HCT116 (cell line): ENCODE data around the gene ESRRA. TPM values are rescaled to one million over a fixed set of nuclear protein-coding genes. Genes with fewer than 3 reads are reported as not detected.

Source experiments
- ATAC-seq: fragments of 200-7000 bp; cut with Tn5 transposase; 2 replicates; pipeline ENCODE4 v1.9.1; 2020; ENCODE audit warnings: mild to moderate bottlenecking, moderate library complexity
- BruUV-seq: library from RNA; stranded (reverse); fragments of 400-500 nt; replicated peaks from 2 replicates; lab custom pipeline; 2021; lab: Mats Ljungman, UMichigan
- CTCF ChIA-PET: fragments of 300-600 bp; sonication (Branson Sonifier 250); formaldehyde crosslinking; loops from one replicate; lab custom pipeline; 2021; ENCODE audit warnings: antibody characterized with exemption; lab: Charles Lee
- POLR2A ChIA-PET: fragments of 300-600, 350-600 bp; sonication (Branson Sonifier 250); formaldehyde crosslinking; loops from one replicate; lab custom pipeline; 2021; ENCODE audit warnings: antibody characterized with exemption; lab: Charles Lee
- RAD21 ChIA-PET, 2 experiments: fragments of 300-600 bp; sonication (Branson Sonifier 250); formaldehyde crosslinking; loops; one replicate each; lab custom pipeline; 2023; ENCODE audit warnings: low total read pairs in 2 of 2; ENCODE audit not compliant: uncharacterized antibody in 2 of 2, unreplicated experiment in 2 of 2, low non-redundant PET in 1 of 2; lab: Charles Lee
- DNase-seq: peaks from one replicate; pipeline ENCODE4 v3.0.0-alpha.2; 2010; ENCODE audit warnings: low read depth, low spot score
- H2AFZ ChIP-seq: fragments of 200-600 bp; shearing (Covaris generic), sonication (generic); 2 replicates; pipeline ENCODE4 v1.6.1; 2017; ENCODE audit warnings: low read depth, mixed run types, mixed read lengths, antibody characterized with exemption, low read length; ENCODE audit not compliant: poor library complexity, severe bottlenecking
- H3K27ac ChIP-seq: 2 replicates; pipeline ENCODE4 v1.5.1; 2012; ENCODE audit warnings: low read depth, low read length
- H3K27me3 ChIP-seq: fragments of 200-600 bp; sonication (generic); 2 replicates; pipeline ENCODE4 v1.6.1; 2016; ENCODE audit warnings: mixed run types, low read length, mixed read lengths; ENCODE audit not compliant: insufficient read depth
- H3K36me3 ChIP-seq, 2 experiments: fragments of 200-500 bp in 1 of 2; fragments of 200-600 bp in 1 of 2; sonication (Bioruptor generic) in 1 of 2; sonication (generic) in 1 of 2; 2 replicates each; pipeline versions ENCODE4 v1.5.1 to v1.6.1; 2014 to 2016; ENCODE audit warnings: low read length in 2 of 2, inconsistent platforms in 1 of 2, mixed read lengths in 1 of 2, mixed run types in 1 of 2; ENCODE audit not compliant: insufficient read depth in 2 of 2, control insufficient read depth in 1 of 2
- H3K4me1 ChIP-seq, 2 experiments: fragments of 200-600 bp in 1 of 2; sonication (generic) in 1 of 2; 2 replicates each; pipeline versions ENCODE4 v1.5.1 to v1.6.1; 2012 to 2017; ENCODE audit warnings: low read length in 2 of 2, inconsistent platforms in 1 of 2, mild to moderate bottlenecking in 1 of 2, mixed read lengths in 1 of 2, mixed run types in 1 of 2, moderate library complexity in 1 of 2; ENCODE audit not compliant: insufficient read depth in 2 of 2, control insufficient read depth in 1 of 2
- H3K4me2 ChIP-seq: fragments of 200-600 bp; sonication (generic); 2 replicates; pipeline ENCODE4 v1.6.1; 2017; ENCODE audit warnings: mixed run types, low read length, mixed read lengths
- H3K4me3 ChIP-seq, 2 experiments: fragments of 200-600 bp in 1 of 2; sonication (generic) in 1 of 2; replicated peaks in 1 of 2; 2 replicates each; pipeline ENCODE4 v1.5.1; 2011 to 2016; ENCODE audit warnings: low read length in 2 of 2, control low read depth in 1 of 2, low read depth in 1 of 2, mild to moderate bottlenecking in 1 of 2, mixed read lengths in 1 of 2, mixed run types in 1 of 2
- H3K79me2 ChIP-seq: fragments of 200-600 bp; sonication (generic); 2 replicates; pipeline ENCODE4 v1.6.1; 2017; ENCODE audit warnings: mild to moderate bottlenecking, mixed run types, low read length, moderate library complexity, mixed read lengths; ENCODE audit not compliant: insufficient read depth
- H3K9ac ChIP-seq: fragments of 200-600 bp; sonication (generic); 2 replicates; pipeline ENCODE4 v1.6.1; 2016; ENCODE audit warnings: low read length, mixed read lengths
- H3K9me2 ChIP-seq: fragments of 200-600 bp; sonication (generic), shearing (Covaris generic); 2 replicates; pipeline ENCODE4 v1.6.1; 2017; ENCODE audit warnings: mixed run types, mild to moderate bottlenecking, moderate library complexity; ENCODE audit not compliant: insufficient read depth
- H3K9me3 ChIP-seq, 2 experiments: fragments of 200-500 bp in 1 of 2; fragments of 200-600 bp in 1 of 2; sonication (Bioruptor generic) in 1 of 2; sonication (generic) in 1 of 2; 2 replicates each; pipeline ENCODE4 v1.6.1; 2014 to 2017; ENCODE audit warnings: low read length in 2 of 2, mixed read lengths in 2 of 2, inconsistent platforms in 1 of 2, low read depth in 1 of 2, mild to moderate bottlenecking in 1 of 2, mixed run types in 1 of 2, moderate library complexity in 1 of 2; ENCODE audit not compliant: control insufficient read depth in 1 of 2, insufficient read depth in 1 of 2
- H4K20me1 ChIP-seq: fragments of 200-600 bp; sonication (generic), shearing (Covaris generic); 2 replicates; pipeline ENCODE4 v1.6.1; 2017; ENCODE audit warnings: mixed run types, mild to moderate bottlenecking, moderate library complexity; ENCODE audit not compliant: insufficient read depth
- ATF3 ChIP-seq: IDR thresholded peaks from 2 replicates; pipeline ENCODE4 v1.6.1; 2012
- CBX3 ChIP-seq: IDR thresholded peaks from 2 replicates; pipeline ENCODE4 v1.6.1; 2012; ENCODE audit warnings: low read depth
- CEBPB ChIP-seq: IDR thresholded peaks from 2 replicates; pipeline ENCODE4 v1.6.1; 2012; ENCODE audit warnings: low read depth
- CTCF ChIP-seq, 3 experiments: fragments of 200-600 bp in 1 of 3; sonication (generic) in 1 of 3; IDR thresholded peaks in 2 of 3; conservative IDR thresholded peaks in 1 of 3; 2 replicates each; pipeline ENCODE4 v1.5.1; 2012 to 2017; ENCODE audit warnings: low read depth in 2 of 3, low read length in 2 of 3, antibody characterized with exemption in 1 of 3, borderline replicate concordance in 1 of 3, control low read depth in 1 of 3, mild to moderate bottlenecking in 1 of 3, mixed read lengths in 1 of 3, mixed run types in 1 of 3, moderate library complexity in 1 of 3; ENCODE audit not compliant: insufficient read depth in 1 of 3
- EGR1 ChIP-seq: IDR thresholded peaks from 2 replicates; pipeline ENCODE4 v1.6.1; 2012; ENCODE audit warnings: low read depth
- EZH2 ChIP-seq: fragments of 200-600 bp; sonication (generic); IDR thresholded peaks from 2 replicates; pipeline ENCODE4 v1.6.1; 2017; ENCODE audit warnings: antibody characterized with exemption, mixed run types
- EZH2phosphoT487 ChIP-seq: fragments of 200-600 bp; IDR thresholded peaks from 2 replicates; pipeline ENCODE4 v1.6.1; 2018; ENCODE audit warnings: antibody characterized with exemption, borderline replicate concordance
- FOSL1 ChIP-seq: IDR thresholded peaks from 2 replicates; pipeline ENCODE4 v1.6.1; 2012; ENCODE audit warnings: low read depth
- JUND ChIP-seq: IDR thresholded peaks from 2 replicates; pipeline ENCODE4 v1.6.1; 2012
- POLR2A ChIP-seq: IDR thresholded peaks from 2 replicates; pipeline ENCODE4 v1.7.0; 2011; ENCODE audit warnings: borderline replicate concordance; ENCODE audit not compliant: insufficient read depth, insufficient read length; ENCODE audit errors: extremely low read depth
- POLR2AphosphoS5 ChIP-seq: IDR thresholded peaks from 2 replicates; pipeline ENCODE4 v1.6.1; 2011; ENCODE audit warnings: mild to moderate bottlenecking, low read depth, low read length, moderate library complexity
- RAD21 ChIP-seq: IDR thresholded peaks from 2 replicates; pipeline ENCODE4 v1.6.1; 2012; ENCODE audit warnings: low read depth, mild to moderate bottlenecking
- SIN3A ChIP-seq: IDR thresholded peaks from 2 replicates; pipeline ENCODE4 v1.6.1; 2012; ENCODE audit warnings: low read depth
- SP1 ChIP-seq: IDR thresholded peaks from 2 replicates; pipeline ENCODE4 v1.6.1; 2012; ENCODE audit warnings: low read depth
- SRF ChIP-seq: IDR thresholded peaks from 2 replicates; pipeline ENCODE4 v1.6.1; 2012; ENCODE audit warnings: low read depth
- ZFX ChIP-seq: fragments of 450-650 bp; IDR thresholded peaks from 2 replicates; pipeline ENCODE4 v1.6.1; 2017
- intact Hi-C: fragments of 100-400 bp; cut with micrococcal nuclease; formaldehyde crosslinking; loops from 2 replicates; pipeline ENCODE4 v1.10.0; 2022
- total RNA-seq: library from RNA; stranded (reverse); gene quantifications from one replicate; pipeline ENCODE4 v1.2.1, GENCODE V29; 2021; ENCODE audit not compliant: unreplicated experiment

Gene ESRRA
- total RNA-seq, 1 experiment from 2014 or later = 62.7 TPM

DNA sequence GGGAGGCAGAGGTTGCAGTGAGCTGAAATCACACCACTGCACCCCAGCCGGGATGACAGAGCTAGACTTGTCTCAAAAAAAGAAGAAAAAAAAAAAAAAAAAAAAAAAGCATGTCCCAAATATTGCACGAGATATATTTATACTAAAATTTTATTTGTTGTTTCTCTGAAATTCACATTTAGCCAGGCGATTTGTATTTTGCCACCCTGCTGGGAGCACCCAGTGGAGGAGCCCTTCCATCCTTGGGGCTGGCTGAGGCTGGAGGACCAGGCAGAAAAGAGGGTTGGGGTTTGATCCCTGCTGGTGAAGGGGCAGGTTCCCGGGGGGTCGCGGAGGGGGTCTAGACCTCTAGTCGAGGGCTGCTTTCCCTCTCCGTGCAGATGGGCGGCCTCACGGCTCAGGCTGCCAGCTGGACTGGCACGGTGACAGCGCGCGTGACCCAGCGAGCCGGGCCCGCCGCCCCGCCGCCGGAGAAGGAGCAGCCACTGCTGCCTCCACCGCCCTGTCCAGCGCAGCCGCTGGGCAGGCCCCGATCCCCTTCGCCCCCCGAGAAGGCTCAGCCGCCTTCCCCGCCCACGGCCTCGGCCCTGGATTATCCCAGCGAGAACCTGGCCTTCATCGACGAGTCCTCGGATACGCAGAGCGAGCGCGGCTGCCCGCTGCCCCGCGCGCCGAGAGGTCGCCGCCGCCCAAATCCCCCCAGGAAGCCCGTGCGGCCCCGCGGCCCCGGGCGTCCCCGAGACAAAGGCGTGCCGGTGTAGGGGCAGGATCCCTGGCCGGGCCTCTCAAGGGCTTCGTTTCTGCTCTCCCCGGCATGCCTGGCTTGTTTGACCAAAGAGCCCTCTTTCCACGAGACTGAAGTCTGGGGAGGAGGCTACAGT, 6.1 kb upstream of the ESRRA start:
- no peaks in the 10 kb centered on the region for H3K36me3 ChIP-seq
- ChIA-PET CTCF (no interaction called here), RAD21 (no interaction called here), POLR2A (no interaction called here)
- no peak for TF ChIP-seq JUND
- TF ChIP-seq SIN3A = no peak
- no peak for TF ChIP-seq EZH2phosphoT487
- TF ChIP-seq SP1 = no peak
- no peak for TF ChIP-seq EGR1
- H4K20me1 ChIP-seq = no peaks in the 10 kb centered on the region
- ATAC-seq (no peak), DNase-seq (no peak)
- H3K79me2 ChIP-seq = no peaks in the 10 kb centered on the region
- H3K27me3 ChIP-seq = no peaks in the 10 kb centered on the region
- no peak overlapping the region for H3K27ac ChIP-seq
- H2AFZ ChIP-seq = no peak overlapping the region
- H3K9me2 ChIP-seq = no peaks in the 10 kb centered on the region
- H3K4me3 ChIP-seq = no peak overlapping the region
- BruUV-seq = no TSS peak
- H3K9ac ChIP-seq = no peak overlapping the region
- no peaks in the 10 kb centered on the region for H3K9me3 ChIP-seq
- intact Hi-C loops = no loop called here
- H3K4me1 ChIP-seq = peaks cover 6 to 40% of the 10 kb centered on the region in 2 experiments; a peak in 3 of 4 replicates
- no peak overlapping the region for H3K4me2 ChIP-seq

DNA sequence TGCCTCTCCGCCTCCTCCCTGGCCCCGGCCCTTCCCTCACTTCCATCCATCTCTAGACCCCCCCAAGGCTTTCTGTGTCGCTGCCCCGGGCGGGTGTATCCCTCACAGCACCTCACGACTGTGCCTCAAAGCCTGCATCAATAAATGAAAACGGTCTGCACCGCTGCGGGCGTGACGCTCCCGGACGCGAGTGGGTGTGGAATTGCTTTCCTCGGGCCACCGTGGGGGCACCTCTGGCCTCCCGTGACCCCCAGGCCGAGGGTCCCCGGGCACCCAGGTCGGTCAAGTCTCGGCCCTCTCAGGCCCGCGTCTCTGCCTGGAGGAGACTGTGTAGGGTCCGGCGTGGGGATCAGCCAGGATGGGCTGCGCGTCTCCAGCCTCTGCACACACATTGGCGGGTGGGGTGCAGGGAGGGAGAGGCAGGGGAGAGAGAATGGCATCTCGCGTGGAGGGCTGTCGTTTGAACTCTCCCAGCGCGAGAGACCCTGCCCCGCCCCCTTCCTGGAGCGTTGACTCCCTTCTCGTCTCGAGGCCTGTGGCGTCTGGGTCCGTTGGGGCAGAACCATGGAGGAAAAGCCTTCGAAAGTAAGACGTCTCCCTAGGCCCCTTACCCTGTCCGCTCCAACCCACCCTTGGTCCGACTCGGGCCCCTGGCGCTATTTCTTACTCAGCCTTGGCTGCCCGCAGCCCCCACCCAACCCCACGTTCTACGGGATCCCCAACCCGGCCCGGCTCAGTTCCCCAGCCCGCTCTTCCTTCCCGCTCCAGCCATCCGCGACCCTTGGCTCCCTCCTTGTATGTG, 5.3 kb upstream of the ESRRA start, which contains the start of gene CATSPERZ:
CATSPERZ (plus strand) TSS at position 512 of the 802 bp plus-strand sequence; CDS start at position 565, 53 bp downstream.
- no TSS peak for BruUV-seq
- Histone ChIP-seq H3K4me1 (peaks cover 6 to 45% of the 10 kb centered on the region in 2 experiments; a peak in 3 of 4 replicates), H3K4me3 (peak within 1 kb of the TSS; percentile 41 to 54), H2AFZ (peak within 1 kb of the TSS; percentile 86), H3K9me2 (no peaks in the 10 kb centered on the region), H3K4me2 (peak within 1 kb of the TSS; percentile 86), H3K9me3 (no peaks in the 10 kb centered on the region), H3K27ac (peak within 1 kb of the TSS; percentile 2; the same call in 1 of the 2 replicates), H3K79me2 (no peaks in the 10 kb centered on the region), H3K27me3 (no peaks in the 10 kb centered on the region), H3K36me3 (no peaks in the 10 kb centered on the region), H4K20me1 (no peaks in the 10 kb centered on the region), H3K9ac (peak within 1 kb of the TSS; percentile 66)
- no peak for ATAC-seq
- intact Hi-C loops = loop anchor here (5.0 kb wide), 1 partner anchor 113 kb away; the partner anchor contains the start of gene STIP1
- ChIA-PET POLR2A (interaction anchor here (1.0 to 2.5 kb wide), 7 partner anchors 13 to 59 kb away, joined by 3 to 9 read pairs (median 4); partner anchors contain the start of genes FKBP2, PRDX5 and TRMT112), RAD21 (interaction anchor here (1.0 to 1.3 kb wide), 2 partner anchors 95 to 96 kb away, joined by 4 to 5 read pairs; no protein-coding TSS in a partner anchor), CTCF (interaction anchor here (0.9 to 5.8 kb wide), 16 partner anchors 10 to 546 kb away, joined by 3 to 80 read pairs (median 5); partner anchors contain the start of genes BAD, FERMT3, FKBP2 and GPR137)
- no peak for DNase-seq
- no peak for TF ChIP-seq POLR2AphosphoS5
- TF ChIP-seq EGR1 = no peak
- TF ChIP-seq POLR2A = no peak
- TF ChIP-seq EZH2 = no peak
- TF ChIP-seq CTCF (IDR thresholded peaks at IDR 0.05 in 2 of 3, conservative IDR thresholded peaks at IDR 0.05 in 1 of 3; ENCODE audit: borderline replicate concordance in 1 of 3, insufficient read depth in 1 of 3, low read depth in 2 of 3, low read length in 2 of 3) = no peak
- TF ChIP-seq SRF = no peak
- no peak for TF ChIP-seq CBX3
- no peak for TF ChIP-seq FOSL1
- no peak for TF ChIP-seq ZFX
- no peak for TF ChIP-seq CEBPB
- no peak for TF ChIP-seq RAD21
- no peak for TF ChIP-seq ATF3
- no peak for TF ChIP-seq JUND
